OCI-LY1 (cell line): Measurements from ENCODE around the gene KRTAP9-9.
"Not testable (repeated sequence)": the region's sequence is repeated elsewhere in the genome, so short reads cannot be mapped to it uniquely, and the experiment has no call there.

Experiments used
- H2AFZ ChIP-seq: fragments of 200-600 bp; sonication (generic), shearing (Covaris generic); 2 replicates; pipeline ENCODE4 v1.6.0; 2014; ENCODE audit warnings: antibody characterized with exemption, mild to moderate bottlenecking, low read length
- H3F3A ChIP-seq: fragments of 200-600 bp; sonication (generic), shearing (Covaris generic); 2 replicates; pipeline ENCODE4 v1.6.0; 2014; ENCODE audit warnings: mild to moderate bottlenecking, antibody characterized with exemption, low read length, moderate library complexity; ENCODE audit not compliant: insufficient read depth
- H3K27ac ChIP-seq: fragments of 200-600 bp; sonication (generic); 2 replicates; pipeline ENCODE4 v1.5.1; 2014; ENCODE audit warnings: low read length, mixed run types, mild to moderate bottlenecking, low read depth; ENCODE audit not compliant: poor library complexity, severe bottlenecking
- H3K27me3 ChIP-seq: fragments of 200-600 bp; sonication (generic); 2 replicates; pipeline ENCODE4 v1.6.0; 2014; ENCODE audit warnings: antibody characterized with exemption, mild to moderate bottlenecking, low read length, moderate library complexity; ENCODE audit not compliant: insufficient read depth
- H3K36me3 ChIP-seq: fragments of 200-600 bp; sonication (generic); 2 replicates; pipeline ENCODE4 v1.6.1; 2014; ENCODE audit warnings: mild to moderate bottlenecking, antibody characterized with exemption, low read length, moderate library complexity, mixed read lengths; ENCODE audit not compliant: insufficient read depth
- H3K4me1 ChIP-seq: fragments of 200-600 bp; sonication (generic); 2 replicates; pipeline ENCODE4 v1.5.1; 2014; ENCODE audit warnings: mild to moderate bottlenecking, low read length, moderate library complexity; ENCODE audit not compliant: insufficient read depth, severe bottlenecking
- H3K4me2 ChIP-seq: fragments of 200-600 bp; sonication (generic), shearing (Covaris generic); 2 replicates; pipeline ENCODE4 v1.6.1; 2014; ENCODE audit warnings: low read length
- H3K4me3 ChIP-seq: fragments of 200-600 bp; sonication (generic); 2 replicates; pipeline ENCODE4 v1.5.1; 2014; ENCODE audit warnings: low read length, low read depth, mild to moderate bottlenecking, mixed read lengths; ENCODE audit not compliant: poor library complexity, severe bottlenecking
- H3K79me2 ChIP-seq: fragments of 200-600 bp; shearing (Covaris generic); 2 replicates; pipeline ENCODE4 v1.6.1; 2016; ENCODE audit warnings: mixed run types, low read length, mixed read lengths; ENCODE audit not compliant: insufficient read depth
- H3K9ac ChIP-seq: fragments of 200-600 bp; sonication (generic), shearing (Covaris generic); 2 replicates; pipeline ENCODE4 v1.6.1; 2014; ENCODE audit warnings: mild to moderate bottlenecking, low read length, mixed read lengths
- H3K9me2 ChIP-seq: fragments of 200-600 bp; sonication (generic), shearing (Covaris generic); 2 replicates; pipeline ENCODE4 v1.6.1; 2014; ENCODE audit warnings: low read depth, mild to moderate bottlenecking, low read length, mixed read lengths
- H3K9me3 ChIP-seq: fragments of 200-600 bp; shearing (Covaris generic); 2 replicates; pipeline ENCODE4 v1.6.1; 2014; ENCODE audit warnings: low read length, mixed read lengths
- H4K20me1 ChIP-seq: fragments of 200-600 bp; sonication (generic), shearing (Covaris generic); 2 replicates; pipeline ENCODE4 v1.6.0; 2016; ENCODE audit warnings: mild to moderate bottlenecking, low read length; ENCODE audit not compliant: insufficient read depth
- EZH2 ChIP-seq: fragments of 200-600 bp; sonication (generic), shearing (Covaris generic); IDR thresholded peaks from 2 replicates; pipeline ENCODE4 v1.8.0; 2017; ENCODE audit warnings: borderline replicate concordance, mixed run types, mild to moderate bottlenecking, antibody characterized with exemption, low read length, moderate library complexity, mixed read lengths
- TF ChIP-seq, protein P1 (sequence below): fragments of 200-600 bp; sonication (generic), shearing (Covaris generic); IDR thresholded peaks from 2 replicates; pipeline ENCODE4 v1.5.1; 2017; ENCODE audit warnings: mild to moderate bottlenecking, antibody characterized with exemption, low read length, moderate library complexity, mixed read lengths

Gene KRTAP9-9

DNA sequence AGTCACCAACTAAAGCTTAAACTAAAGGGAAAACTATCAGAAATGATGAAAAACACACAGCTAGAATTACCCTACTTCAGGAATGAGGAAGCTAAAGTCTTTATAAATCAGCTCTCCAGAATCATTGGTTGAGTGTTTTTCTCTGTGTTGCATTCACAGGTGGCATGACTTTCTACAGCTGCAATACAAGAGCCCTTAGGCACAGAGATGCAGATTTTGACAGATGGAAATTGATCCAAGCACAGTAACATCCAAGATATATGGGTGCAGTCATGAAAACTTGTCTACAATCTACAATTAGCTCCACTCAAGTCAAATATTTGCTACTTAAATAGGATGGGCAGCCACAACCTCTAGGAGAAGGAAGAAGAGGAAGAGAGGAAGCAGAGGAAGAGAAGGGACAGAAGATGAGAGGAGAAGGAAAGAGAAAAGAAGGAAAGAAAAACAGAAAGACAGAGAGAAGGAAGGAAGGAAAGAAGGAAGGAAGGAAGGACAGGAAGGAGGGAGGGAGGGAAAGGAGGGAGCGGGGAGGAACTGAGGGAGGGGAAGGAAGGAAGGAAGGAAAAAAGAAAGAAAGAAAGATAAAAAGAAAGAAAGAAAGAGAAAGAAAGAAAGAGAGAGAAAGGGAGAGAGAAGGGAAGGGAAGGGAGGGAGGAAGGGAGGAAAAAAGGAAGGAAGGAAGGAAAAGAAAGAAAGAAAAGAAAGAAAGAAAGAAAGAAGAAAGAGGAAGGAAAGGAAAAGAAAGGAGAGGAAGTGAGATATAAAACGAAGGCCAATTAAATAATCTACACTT is 8.0 kb upstream of the KRTAP9-9 start:
- not testable (repeated sequence) for H3K4me3 ChIP-seq, H3F3A ChIP-seq, H3K9me2 ChIP-seq, H3K27me3 ChIP-seq, H3K9me3 ChIP-seq, H4K20me1 ChIP-seq, H3K79me2 ChIP-seq, H3K36me3 ChIP-seq, H3K9ac ChIP-seq, H3K4me1 ChIP-seq, H3K4me2 ChIP-seq, H2AFZ ChIP-seq, H3K27ac ChIP-seq

DNA sequence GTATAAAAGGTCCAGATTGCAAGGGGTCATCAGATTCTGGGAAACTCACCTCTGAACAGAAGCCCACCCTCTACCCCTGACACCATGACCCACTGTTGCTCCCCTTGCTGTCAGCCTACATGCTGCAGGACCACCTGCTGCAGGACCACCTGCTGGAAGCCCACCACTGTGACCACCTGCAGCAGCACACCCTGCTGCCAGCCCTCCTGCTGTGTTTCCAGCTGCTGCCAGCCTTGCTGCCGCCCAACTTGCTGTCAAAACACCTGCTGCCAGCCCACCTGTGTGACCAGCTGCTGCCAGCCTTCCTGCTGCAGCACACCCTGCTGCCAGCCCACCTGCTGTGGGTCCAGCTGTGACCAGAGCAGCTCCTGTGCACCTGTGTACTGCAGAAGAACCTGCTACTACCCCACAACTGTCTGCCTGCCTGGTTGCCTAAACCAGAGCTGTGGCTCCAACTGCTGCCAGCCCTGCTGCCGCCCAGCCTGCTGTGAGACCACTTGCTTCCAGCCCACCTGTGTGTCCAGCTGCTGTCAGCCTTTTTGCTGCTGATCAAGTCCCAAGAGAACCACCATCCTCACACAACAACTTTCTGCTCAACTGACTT is 5.4 kb upstream of the KRTAP9-9 start, which contains the start of gene KRTAP9-4:
Gene KRTAP9-4, plus strand, starts transcription at position 51 of the 604 bp plus-strand sequence. Its CDS starts 34 bp downstream, at position 85.
- H3K9ac ChIP-seq, H3K27me3 ChIP-seq: not testable (repeated sequence)

DNA sequence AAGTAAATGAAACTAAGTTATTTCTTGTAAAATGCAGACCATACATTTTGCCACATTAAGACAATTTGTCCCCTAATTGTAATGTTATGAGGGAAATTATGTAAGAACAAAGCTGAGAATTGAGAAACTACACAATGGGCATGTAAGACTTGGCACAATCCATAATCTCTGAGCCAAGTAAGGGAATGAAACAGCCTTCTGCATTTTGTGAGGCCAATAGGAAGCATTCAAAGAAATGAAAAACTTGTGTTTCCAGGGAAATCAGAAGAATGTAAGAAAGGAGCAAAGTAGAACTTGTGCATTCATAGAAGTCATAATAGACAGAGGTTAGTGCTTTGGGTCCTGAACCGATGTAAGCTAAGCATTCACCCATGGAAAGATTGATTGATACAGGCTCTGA is 3.9 kb upstream of the KRTAP9-9 start:
- H2AFZ ChIP-seq: no peak overlapping the region
- no peaks in the 10 kb centered on the region for H3K36me3 ChIP-seq
- H3K9me2 ChIP-seq: no peaks in the 10 kb centered on the region
- no peak overlapping the region for H3K4me2 ChIP-seq
- H3K4me3 ChIP-seq: no peak overlapping the region
- H3F3A ChIP-seq: no peaks in the 10 kb centered on the region
- H3K79me2 ChIP-seq: no peaks in the 10 kb centered on the region
- no peaks in the 10 kb centered on the region for H3K4me1 ChIP-seq
- no peaks in the 10 kb centered on the region for H4K20me1 ChIP-seq
- H3K27me3 ChIP-seq: no peaks in the 10 kb centered on the region
- no peaks in the 10 kb centered on the region for H3K9me3 ChIP-seq
- no peak overlapping the region for H3K9ac ChIP-seq
- TF ChIP-seq, protein P1, sequence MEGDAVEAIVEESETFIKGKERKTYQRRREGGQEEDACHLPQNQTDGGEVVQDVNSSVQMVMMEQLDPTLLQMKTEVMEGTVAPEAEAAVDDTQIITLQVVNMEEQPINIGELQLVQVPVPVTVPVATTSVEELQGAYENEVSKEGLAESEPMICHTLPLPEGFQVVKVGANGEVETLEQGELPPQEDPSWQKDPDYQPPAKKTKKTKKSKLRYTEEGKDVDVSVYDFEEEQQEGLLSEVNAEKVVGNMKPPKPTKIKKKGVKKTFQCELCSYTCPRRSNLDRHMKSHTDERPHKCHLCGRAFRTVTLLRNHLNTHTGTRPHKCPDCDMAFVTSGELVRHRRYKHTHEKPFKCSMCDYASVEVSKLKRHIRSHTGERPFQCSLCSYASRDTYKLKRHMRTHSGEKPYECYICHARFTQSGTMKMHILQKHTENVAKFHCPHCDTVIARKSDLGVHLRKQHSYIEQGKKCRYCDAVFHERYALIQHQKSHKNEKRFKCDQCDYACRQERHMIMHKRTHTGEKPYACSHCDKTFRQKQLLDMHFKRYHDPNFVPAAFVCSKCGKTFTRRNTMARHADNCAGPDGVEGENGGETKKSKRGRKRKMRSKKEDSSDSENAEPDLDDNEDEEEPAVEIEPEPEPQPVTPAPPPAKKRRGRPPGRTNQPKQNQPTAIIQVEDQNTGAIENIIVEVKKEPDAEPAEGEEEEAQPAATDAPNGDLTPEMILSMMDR: no peak
- no peak for TF ChIP-seq EZH2
- H3K27ac ChIP-seq: no peak overlapping the region

More for the DNA sequence above, 5.4 kb upstream of the KRTAP9-9 start, which contains the start of gene KRTAP9-4:
- not testable (repeated sequence) for H3K9me3 ChIP-seq, H2AFZ ChIP-seq, H4K20me1 ChIP-seq, H3K36me3 ChIP-seq, H3K4me2 ChIP-seq, H3K9me2 ChIP-seq, H3K27ac ChIP-seq, H3F3A ChIP-seq, H3K4me3 ChIP-seq, H3K79me2 ChIP-seq, H3K4me1 ChIP-seq

DNA sequence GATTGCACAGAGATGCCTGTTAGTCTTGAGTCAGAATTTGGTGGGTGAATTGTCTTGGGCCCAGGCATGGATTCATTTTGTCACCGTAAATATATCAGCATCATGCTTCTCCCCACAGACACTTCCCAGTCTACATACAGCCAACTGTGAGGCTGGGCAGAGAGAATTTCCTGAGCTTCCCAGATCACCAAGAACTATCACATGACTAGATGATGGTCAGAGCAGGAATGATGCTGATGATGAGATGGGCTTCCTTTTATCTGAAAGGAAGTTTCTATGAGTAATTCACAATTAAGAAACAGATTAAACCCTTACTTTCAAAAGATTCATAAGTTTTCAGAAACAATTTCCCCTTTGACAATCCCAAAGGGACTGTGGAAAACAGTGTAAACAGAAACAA is 323 bp upstream of the KRTAP9-9 start:
- Histone ChIP-seq H3K79me2 (no peaks in the 10 kb centered on the region), H3K27ac (no peak overlapping the region), H3K9ac (no peak overlapping the region), H3K36me3 (no peaks in the 10 kb centered on the region), H3K4me1 (no peaks in the 10 kb centered on the region), H3F3A (no peaks in the 10 kb centered on the region), H3K4me3 (no peak overlapping the region), H2AFZ (no peak overlapping the region), H4K20me1 (no peaks in the 10 kb centered on the region), H3K4me2 (no peak overlapping the region), H3K9me2 (no peaks in the 10 kb centered on the region), H3K9me3 (no peaks in the 10 kb centered on the region), H3K27me3 (no peaks in the 10 kb centered on the region)
- TF ChIP-seq, protein P1: no peak
- no peak for TF ChIP-seq EZH2
